Effector memory CD4-positive, alpha-beta T cell (primary cell): ENCODE data around the gene SCRN3.
A peak's percentile ranks its signal among the peaks of the same experiment; 100 is the strongest.
"Not testable (repeated sequence)": the region's sequence is repeated elsewhere in the genome, so short reads cannot be mapped to it uniquely, and the experiment has no call there.

Source experiments
- DNase-seq, 3 donors: peaks; one replicate each; pipeline ENCODE4 v3.0.0-alpha.2; 2020
- H3K27ac ChIP-seq: 2 replicates; pipeline ENCODE4 v1.7.0; 2013; ENCODE audit warnings: mild to moderate bottlenecking, low read length, moderate library complexity; ENCODE audit not compliant: insufficient read depth, poor library complexity, severe bottlenecking
- H3K27me3 ChIP-seq: replicated peaks from 2 replicates; pipeline ENCODE4 v1.7.0; 2013; ENCODE audit warnings: mild to moderate bottlenecking, low read length; ENCODE audit not compliant: insufficient read depth, control insufficient read depth, poor library complexity, severe bottlenecking
- H3K36me3 ChIP-seq: 2 replicates; pipeline ENCODE4 v1.7.0; 2013; ENCODE audit warnings: mild to moderate bottlenecking, low read length, moderate library complexity; ENCODE audit not compliant: control insufficient read depth, insufficient read depth
- H3K4me1 ChIP-seq: 2 replicates; pipeline ENCODE4 v1.7.0; 2013; ENCODE audit warnings: low read length, mild to moderate bottlenecking; ENCODE audit not compliant: control insufficient read depth, insufficient read depth, poor library complexity, severe bottlenecking
- H3K4me3 ChIP-seq: 2 replicates; pipeline ENCODE4 v1.7.0; 2013; ENCODE audit warnings: low read length, low read depth, mild to moderate bottlenecking; ENCODE audit not compliant: insufficient read depth, poor library complexity, severe bottlenecking
- H3K9me3 ChIP-seq: 2 replicates; pipeline ENCODE4 v1.7.0; 2013; ENCODE audit warnings: mild to moderate bottlenecking, low read length, moderate library complexity; ENCODE audit not compliant: control insufficient read depth
- total RNA-seq, 3 donors: gene quantifications; one replicate each; lab custom pipeline; 2026; lab: John Stamatoyannopoulos, UW

SCRN3 gene, protein sequence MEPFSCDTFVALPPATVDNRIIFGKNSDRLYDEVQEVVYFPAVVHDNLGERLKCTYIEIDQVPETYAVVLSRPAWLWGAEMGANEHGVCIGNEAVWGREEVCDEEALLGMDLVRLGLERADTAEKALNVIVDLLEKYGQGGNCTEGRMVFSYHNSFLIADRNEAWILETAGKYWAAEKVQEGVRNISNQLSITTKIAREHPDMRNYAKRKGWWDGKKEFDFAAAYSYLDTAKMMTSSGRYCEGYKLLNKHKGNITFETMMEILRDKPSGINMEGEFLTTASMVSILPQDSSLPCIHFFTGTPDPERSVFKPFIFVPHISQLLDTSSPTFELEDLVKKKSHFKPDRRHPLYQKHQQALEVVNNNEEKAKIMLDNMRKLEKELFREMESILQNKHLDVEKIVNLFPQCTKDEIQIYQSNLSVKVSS
- 5.2 to 7.4 (median 5.2) reads per million in 3 donors for total RNA-seq

DNA sequence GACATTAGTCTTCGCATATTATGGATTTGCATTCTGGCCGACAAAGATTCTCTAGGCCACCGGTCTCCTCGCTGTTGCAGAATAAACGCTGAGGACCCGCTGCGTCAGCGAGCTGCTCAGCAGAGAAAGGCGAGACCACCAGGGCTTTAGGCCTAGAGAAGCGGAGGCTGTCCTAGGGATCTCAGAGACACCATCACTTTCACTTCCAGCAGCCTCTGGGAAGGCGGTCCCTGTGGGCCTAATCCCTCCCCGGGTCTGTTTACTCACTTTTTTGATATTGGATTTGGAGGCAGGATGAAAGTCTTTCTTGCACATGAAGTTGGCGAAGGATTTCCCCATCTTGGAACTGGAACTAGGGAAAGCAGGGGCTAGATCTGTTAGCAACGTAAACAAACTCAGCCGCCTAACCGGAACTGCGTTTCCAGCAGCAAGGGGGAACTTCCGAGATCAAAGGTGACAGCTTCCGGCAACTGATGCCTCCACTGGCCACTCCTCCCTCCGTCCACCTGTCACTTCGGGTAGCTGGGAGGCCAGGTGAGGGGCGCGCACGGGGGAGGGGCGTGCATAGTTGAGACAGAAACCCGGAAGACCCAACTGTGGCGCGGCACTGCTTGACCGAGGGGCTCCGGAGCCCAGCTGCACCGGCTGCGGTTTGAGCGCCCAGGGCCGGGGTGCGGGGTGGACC is at the start of gene SCRN3:
Gene SCRN3, plus strand, starts transcription at position 447 of the 685 bp plus-strand sequence. CDS start 2,554 bp downstream, outside the sequence.
- Histone ChIP-seq H3K27ac (peak within 1 kb of the TSS; percentile 90), H3K9me3 (no peaks in the 10 kb centered on the region), H3K4me1 (peaks cover 11% of the 10 kb centered on the region), H3K27me3 (no peaks in the 10 kb centered on the region), H3K36me3 (no peaks in the 10 kb centered on the region), H3K4me3 (peak within 1 kb of the TSS; percentile 72)
- peak; percentile 65 to 80 (median 71) for DNase-seq

DNA sequence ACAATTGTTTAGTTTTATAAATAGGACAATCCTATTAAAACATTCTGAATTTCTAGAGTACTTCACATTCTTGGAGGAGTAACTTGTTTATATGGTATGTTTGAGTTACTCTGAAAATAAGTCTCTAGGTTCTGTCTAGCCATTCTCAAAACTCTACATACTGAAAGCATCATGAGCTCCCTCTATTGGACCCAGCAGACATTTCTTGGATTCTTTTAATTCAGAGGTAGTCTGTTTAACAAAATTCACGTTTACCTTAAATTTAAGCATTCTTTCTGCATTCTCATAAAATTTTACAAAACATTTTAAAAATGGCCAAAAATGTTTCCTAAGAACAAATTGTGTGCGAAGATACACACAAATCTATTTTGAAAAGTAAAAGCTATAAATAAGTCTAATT is 45.5 kb upstream of the SCRN3 start:
- H3K36me3 ChIP-seq = peaks cover 32% of the 10 kb centered on the region
- H3K4me3 ChIP-seq = no peak overlapping the region
- peaks cover 2% of the 10 kb centered on the region for H3K27me3 ChIP-seq
- no peaks in the 10 kb centered on the region for H3K9me3 ChIP-seq
- H3K27ac ChIP-seq = no peak overlapping the region
- H3K4me1 ChIP-seq = no peaks in the 10 kb centered on the region
- DNase-seq = no peak

DNA sequence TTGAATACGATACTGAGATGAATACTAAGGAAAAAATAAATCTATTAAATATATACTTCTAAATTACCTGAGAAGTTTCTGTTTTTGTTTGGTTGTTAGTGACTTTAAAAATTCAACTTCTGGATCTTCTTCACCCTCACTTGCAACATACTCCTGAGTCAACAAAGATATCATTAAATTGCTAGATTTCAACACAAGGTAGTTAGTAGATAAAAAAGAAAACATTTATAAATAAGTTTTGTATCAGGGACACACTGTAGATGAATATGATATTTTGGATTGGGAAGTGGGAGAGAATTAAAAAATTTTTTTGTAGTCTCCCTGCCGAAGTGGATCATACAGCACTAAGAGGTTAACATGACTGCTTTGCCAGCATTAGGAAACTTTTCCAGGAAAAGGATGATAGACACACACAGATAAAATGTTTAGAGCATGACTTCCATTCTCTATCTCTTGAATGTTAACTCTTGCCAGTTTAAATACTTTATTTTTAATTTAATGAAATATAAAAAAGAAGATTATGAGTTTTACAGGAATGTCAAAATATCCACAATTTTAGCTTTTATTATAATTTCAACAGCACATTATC is 44.8 kb upstream of the SCRN3 start:
- Histone ChIP-seq H3K36me3 (peaks cover 32% of the 10 kb centered on the region), H3K27me3 (no peaks in the 10 kb centered on the region), H3K4me3 (no peak overlapping the region), H3K4me1 (no peaks in the 10 kb centered on the region), H3K27ac (no peak overlapping the region), H3K9me3 (no peaks in the 10 kb centered on the region)
- no peak for DNase-seq

DNA sequence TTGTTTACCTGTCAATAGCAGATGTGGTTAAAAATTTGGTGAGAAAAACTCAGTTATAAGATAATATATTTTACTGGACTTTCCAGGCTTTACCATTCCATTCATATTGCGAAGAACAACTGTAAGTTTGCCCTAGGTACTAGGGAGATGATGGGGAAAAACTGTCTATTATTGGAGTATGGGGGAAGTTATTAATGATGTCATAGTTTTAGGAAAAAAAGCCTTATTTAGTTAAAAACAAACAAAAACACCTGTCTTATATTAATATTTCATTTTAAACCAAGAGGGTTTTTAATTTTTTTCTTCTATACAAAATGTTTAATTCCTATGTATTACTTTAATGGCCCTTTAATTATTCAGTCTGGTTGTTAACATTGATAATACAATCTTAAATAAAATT is 42.5 kb upstream of the SCRN3 start:
- Histone ChIP-seq H3K27ac (no peak overlapping the region), H3K4me3 (no peak overlapping the region), H3K4me1 (no peaks in the 10 kb centered on the region), H3K27me3 (no peaks in the 10 kb centered on the region), H3K36me3 (peaks cover 36% of the 10 kb centered on the region), H3K9me3 (no peaks in the 10 kb centered on the region)
- DNase-seq = no peak

DNA sequence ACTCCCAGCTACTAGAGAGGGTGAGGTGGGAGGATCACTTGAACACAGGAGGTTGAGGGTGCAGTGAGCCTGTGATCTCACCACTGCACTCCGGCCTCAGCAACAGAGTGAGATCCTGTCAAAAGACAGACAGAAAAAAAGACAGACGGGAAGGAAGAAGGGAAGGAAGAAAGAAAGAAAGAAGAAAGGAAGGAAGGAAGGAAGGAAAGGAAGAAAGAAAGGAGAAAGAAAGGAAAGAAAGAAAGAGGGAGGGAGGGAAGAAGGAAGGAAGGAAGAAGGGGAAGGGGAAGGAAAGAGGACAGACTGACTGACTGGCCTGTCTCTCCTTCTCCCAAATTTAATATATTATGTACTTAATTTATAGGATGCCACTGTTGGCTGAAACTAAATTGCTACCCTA is 39.2 kb upstream of the SCRN3 start:
- H3K27me3 ChIP-seq = no peaks in the 10 kb centered on the region
- peaks cover 24% of the 10 kb centered on the region for H3K36me3 ChIP-seq
- H3K4me3 ChIP-seq = no peak overlapping the region
- no peak for DNase-seq
- H3K27ac ChIP-seq = no peak overlapping the region
- no peaks in the 10 kb centered on the region for H3K4me1 ChIP-seq
- H3K9me3 ChIP-seq = no peaks in the 10 kb centered on the region

DNA sequence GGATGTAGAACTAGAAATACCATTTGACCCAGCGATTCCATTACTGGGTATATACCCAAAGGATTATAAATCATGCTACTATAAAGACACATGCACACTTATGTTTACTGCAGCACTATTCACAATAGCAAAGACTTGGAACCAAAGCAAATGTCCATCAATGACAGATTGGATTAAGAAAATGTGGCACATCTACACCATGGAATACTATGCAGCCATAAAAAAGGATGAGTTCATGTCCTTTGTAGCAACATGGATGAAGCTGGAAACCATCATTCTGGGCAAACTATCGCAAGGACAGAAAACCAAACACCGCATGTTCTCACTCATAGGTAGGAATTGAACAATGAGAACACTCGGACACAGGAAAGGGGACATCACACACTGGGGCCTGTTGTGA is 35.9 kb upstream of the SCRN3 start:
- H3K4me3 ChIP-seq, DNase-seq, H3K27me3 ChIP-seq, H3K9me3 ChIP-seq, H3K4me1 ChIP-seq, H3K27ac ChIP-seq: not testable (repeated sequence)
- peaks cover 20% of the 10 kb centered on the region for H3K36me3 ChIP-seq

DNA sequence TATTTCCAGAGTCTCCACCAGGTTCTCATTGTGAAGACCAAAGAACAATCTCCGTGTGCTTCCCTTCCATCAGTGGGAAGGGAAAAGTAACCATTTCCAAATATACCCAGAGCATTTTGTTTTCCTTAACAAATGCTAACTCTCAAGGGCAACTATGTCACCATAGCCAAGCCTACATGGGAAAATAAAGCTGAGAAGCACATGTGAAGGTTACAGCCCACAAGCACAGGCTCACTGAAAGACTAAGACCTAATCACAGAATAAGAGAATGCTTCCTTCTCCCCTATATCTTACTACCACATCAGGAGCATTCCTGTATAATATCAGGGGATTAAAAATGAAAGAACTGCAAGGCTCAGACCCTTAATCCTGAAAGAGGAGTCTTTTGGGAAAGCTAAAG is 32.6 kb upstream of the SCRN3 start:
- Histone ChIP-seq H3K9me3 (no peaks in the 10 kb centered on the region), H3K36me3 (peaks cover 26% of the 10 kb centered on the region), H3K27me3 (no peaks in the 10 kb centered on the region), H3K27ac (no peak overlapping the region), H3K4me1 (no peaks in the 10 kb centered on the region), H3K4me3 (no peak overlapping the region)
- DNase-seq = no peak

DNA sequence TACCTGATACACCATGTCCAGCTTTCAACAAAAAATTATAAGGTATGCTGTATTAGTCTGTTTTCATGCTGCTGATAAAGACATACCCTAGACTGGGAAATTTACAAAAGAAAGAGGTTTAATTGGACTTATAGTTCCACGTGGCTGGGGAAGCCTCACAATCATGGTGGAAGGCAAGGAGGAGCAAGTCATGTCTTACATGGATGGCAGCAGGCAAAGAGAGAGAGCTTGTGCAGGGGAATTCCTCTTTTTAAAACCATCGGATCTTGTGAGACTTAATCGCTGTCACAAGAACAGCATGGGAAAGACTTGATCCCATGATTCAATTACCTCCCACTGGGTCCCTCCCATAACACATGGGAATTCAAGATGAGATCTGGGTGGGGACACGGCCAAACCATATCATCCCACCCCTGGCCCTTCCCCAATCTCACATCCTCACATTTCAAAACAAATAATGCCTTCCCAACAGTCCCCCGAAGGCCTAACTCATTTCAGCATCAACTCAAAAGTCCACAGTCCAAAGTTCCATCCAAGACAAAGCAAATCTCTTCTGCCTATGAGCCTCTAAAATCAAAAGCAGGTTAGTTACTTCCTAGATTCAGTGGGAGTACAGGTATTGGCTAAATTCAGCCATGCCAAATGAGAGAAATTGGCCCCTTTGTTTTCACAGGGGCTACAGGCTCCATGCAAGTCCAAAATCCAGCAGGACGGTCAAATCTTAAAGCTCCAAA is 31.9 kb upstream of the SCRN3 start:
- DNase-seq, H3K9me3 ChIP-seq, H3K4me3 ChIP-seq, H3K27me3 ChIP-seq, H3K4me1 ChIP-seq, H3K27ac ChIP-seq: not testable (repeated sequence)
- peaks cover 26% of the 10 kb centered on the region for H3K36me3 ChIP-seq

DNA sequence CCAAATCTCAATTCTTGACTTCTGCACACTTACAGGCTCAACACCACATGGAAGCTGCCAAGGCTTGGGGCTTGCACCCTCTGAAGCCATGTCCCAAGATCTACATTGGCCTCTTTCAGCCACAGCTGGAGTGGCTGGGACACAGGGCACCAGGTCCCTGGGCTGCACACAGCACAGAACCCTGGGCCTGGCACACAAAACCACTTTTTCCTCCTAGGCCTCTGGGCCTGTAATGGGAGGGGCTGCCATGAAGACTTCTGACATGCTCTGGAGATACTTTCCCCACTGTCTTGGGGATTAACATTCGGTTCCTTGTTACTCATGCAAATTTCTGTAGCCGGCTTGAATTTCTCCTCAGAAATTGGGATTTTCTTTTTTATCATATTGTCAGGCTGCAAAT is 30.9 kb upstream of the SCRN3 start:
- no peak overlapping the region for H3K27ac ChIP-seq
- no peak overlapping the region for H3K4me3 ChIP-seq
- no peaks in the 10 kb centered on the region for H3K4me1 ChIP-seq
- no peak for DNase-seq
- H3K9me3 ChIP-seq = no peaks in the 10 kb centered on the region
- no peaks in the 10 kb centered on the region for H3K27me3 ChIP-seq
- peaks cover 34% of the 10 kb centered on the region for H3K36me3 ChIP-seq
